ENCODE measurements around the gene CFAP45. TPM values are rescaled to one million over a fixed set of nuclear protein-coding genes. Genes with fewer than 3 reads are reported as not detected.

The CFAP45 gene
- total RNA-seq, 1 experiment from 2014 or later = 0.48 TPM

- H3K36me3 Mint-ChIP-seq = peaks cover 4% of the 10 kb centered on the region
- no peak for DNase-seq (ENCODE audit: low spot score)
- no peak overlapping the region; the same call in 1 of the 2 replicates for H3K27ac Mint-ChIP-seq
- CTCF ChIA-PET = interaction anchor here (0.9 to 5.9 kb wide), 4 partner anchors 25 to 122 kb away, joined by 3 to 64 read pairs (median 14); no protein-coding TSS in a partner anchor
- ATAC-seq = no peak
- peaks cover 34% of the 10 kb centered on the region for H3K4me1 Mint-ChIP-seq
- POLR2A ChIA-PET = no interaction called here
- no peak for TF ChIP-seq JAZF1 (CRISPR knock-in tag; IDR thresholded peaks at IDR 0.05)
- TF ChIP-seq ESRRA (CRISPR knock-in tag; IDR thresholded peaks at IDR 0.05; ENCODE audit: borderline replicate concordance) = no peak
- no peak for TF ChIP-seq CTCF (IDR thresholded peaks at IDR 0.05)
- no peak for TF ChIP-seq CBFB (CRISPR knock-in tag; IDR thresholded peaks at IDR 0.05; ENCODE audit: low read depth)
- TF ChIP-seq ZNF281 (CRISPR knock-in tag; IDR thresholded peaks at IDR 0.05) = no peak
- no peak for TF ChIP-seq ETV6 (CRISPR knock-in tag; IDR thresholded peaks at IDR 0.05)
- no peak for TF ChIP-seq SMAD3 (CRISPR knock-in tag; IDR thresholded peaks at IDR 0.05; ENCODE audit: borderline replicate concordance)
- no peak for TF ChIP-seq GRHL2 (CRISPR knock-in tag; IDR thresholded peaks at IDR 0.05; ENCODE audit: insufficient replicate concordance, severe bottlenecking)
- no peak for TF ChIP-seq ZNF219 (CRISPR knock-in tag; IDR thresholded peaks at IDR 0.05; ENCODE audit: borderline replicate concordance)
- no peak for TF ChIP-seq ERG (CRISPR knock-in tag; IDR thresholded peaks at IDR 0.05)
- H3K9me3 Mint-ChIP-seq = no peaks in the 10 kb centered on the region
- peaks cover 18% of the 10 kb centered on the region for H3K27me3 Mint-ChIP-seq (ENCODE audit: low read depth)
- no peak overlapping the region for H3K4me3 Mint-ChIP-seq
Measured at GRCh38 chr1:159921251-159921650, 21.3 kb upstream of the CFAP45 start.

GRCh38 chr1:159920651-159921050, 20.7 kb upstream of the CFAP45 start:
- CTCF ChIA-PET = interaction anchor here (1.2 to 5.9 kb wide), 3 partner anchors 28 to 122 kb away, joined by 3 to 64 read pairs (median 12); no protein-coding TSS in a partner anchor
- H3K36me3 Mint-ChIP-seq = peaks cover 4% of the 10 kb centered on the region
- peaks cover 35% of the 10 kb centered on the region for H3K4me1 Mint-ChIP-seq
- POLR2A ChIA-PET = no interaction called here
- TF ChIP-seq ATF2 (CRISPR knock-in tag; IDR thresholded peaks at IDR 0.05; ENCODE audit: borderline replicate concordance, low read depth) (no peak), ATF1 (CRISPR knock-in tag; IDR thresholded peaks at IDR 0.05) (no peak)
- H3K9me3 Mint-ChIP-seq = no peaks in the 10 kb centered on the region
- H3K27me3 Mint-ChIP-seq (ENCODE audit: low read depth) = peaks cover 18% of the 10 kb centered on the region
- no peak overlapping the region for H3K4me3 Mint-ChIP-seq
- ATAC-seq (no peak), DNase-seq (ENCODE audit: low spot score) (no peak)
- no peak overlapping the region for H3K27ac Mint-ChIP-seq

GRCh38 chr1:159920202-159920601, 20.2 kb upstream of the CFAP45 start:
- Mint-ChIP-seq H3K4me1 (peaks cover 39% of the 10 kb centered on the region), H3K27ac (no peak overlapping the region), H3K9me3 (no peaks in the 10 kb centered on the region), H3K27me3 (ENCODE audit: low read depth) (peaks cover 16% of the 10 kb centered on the region), H3K36me3 (peaks cover 4% of the 10 kb centered on the region), H3K4me3 (no peak overlapping the region)
- POLR2A ChIA-PET = no interaction called here
- CTCF ChIA-PET = interaction anchor here (1.2 to 5.9 kb wide), 2 partner anchors 27 to 87 kb away, joined by 3 to 64 read pairs; no protein-coding TSS in a partner anchor
- DNase-seq (ENCODE audit: low spot score) (no peak), ATAC-seq (no peak)
- TF ChIP-seq ZNF263 (CRISPR knock-in tag; IDR thresholded peaks at IDR 0.05; ENCODE audit: low read depth) = no peak
- no peak for TF ChIP-seq E2F1 (CRISPR knock-in tag; IDR thresholded peaks at IDR 0.05)
- no peak for TF ChIP-seq ZMAT4 (CRISPR knock-in tag; IDR thresholded peaks at IDR 0.05)
- no peak for TF ChIP-seq TEAD4 (CRISPR knock-in tag; IDR thresholded peaks at IDR 0.05)
- no peak for TF ChIP-seq NR2C2 (CRISPR knock-in tag; IDR thresholded peaks at IDR 0.05)
- TF ChIP-seq MXD4 (CRISPR knock-in tag; IDR thresholded peaks at IDR 0.05; ENCODE audit: borderline replicate concordance) = no peak
- TF ChIP-seq SP1 (CRISPR knock-in tag; conservative IDR thresholded peaks at IDR 0.05) = no peak
- TF ChIP-seq CBFB (CRISPR knock-in tag; IDR thresholded peaks at IDR 0.05; ENCODE audit: low read depth) = no peak
- TF ChIP-seq RORB (CRISPR knock-in tag; IDR thresholded peaks at IDR 0.05) = no peak
- no peak for TF ChIP-seq FOXP1 (CRISPR knock-in tag; IDR thresholded peaks at IDR 0.05; ENCODE audit: borderline replicate concordance)
- TF ChIP-seq TCF7 (CRISPR knock-in tag; IDR thresholded peaks at IDR 0.05; ENCODE audit: low read depth) = no peak
- TF ChIP-seq MLX (CRISPR knock-in tag; IDR thresholded peaks at IDR 0.05) = no peak
